Cardiac muscle cell (in vitro differentiated cells and primary cell): ENCODE measurements around the gene ZBED1. TPM values are rescaled to one million over a fixed set of nuclear protein-coding genes. Genes with fewer than 3 reads are reported as not detected.
A peak's percentile ranks its signal among the peaks of the same experiment; 100 is the strongest.

ENCODE experiments used
- DNase-seq, 2 donors: peaks; one replicate each; pipeline versions ENCODE4 v3.0.0 to v3.0.0-alpha.2; 2010 to 2017; ENCODE audit warnings: low read depth in 1 of 2, low spot score in 1 of 2
- H3K27ac ChIP-seq: fragments of 200-600 bp; sonication (generic); 2 replicates; pipeline ENCODE4 v1.5.1; 2016
- H3K27me3 ChIP-seq: fragments of 200-600 bp; sonication (generic); 2 replicates; pipeline ENCODE4 v1.6.0; 2016; ENCODE audit warnings: control low read depth
- H3K36me3 ChIP-seq: fragments of 200-600 bp; sonication (generic); 2 replicates; pipeline ENCODE4 v1.5.1; 2016; ENCODE audit warnings: control low read depth
- H3K4me1 ChIP-seq: fragments of 200-600 bp; sonication (generic); 2 replicates; pipeline ENCODE4 v1.8.1; 2017; ENCODE audit warnings: low read depth, mild to moderate bottlenecking, mixed run types
- H3K4me3 ChIP-seq: fragments of 200-600 bp; sonication (generic); 2 replicates; pipeline ENCODE4 v1.5.1; 2016; ENCODE audit warnings: mild to moderate bottlenecking
- H3K9me3 ChIP-seq: fragments of 200-600 bp; sonication (generic); 2 replicates; pipeline ENCODE4 v1.5.1; 2017; ENCODE audit warnings: low read depth, mild to moderate bottlenecking, control low read depth
- CTCF ChIP-seq: IDR thresholded peaks from 2 replicates; pipeline ENCODE4 v1.5.1; 2012; ENCODE audit warnings: low read depth, mild to moderate bottlenecking, low read length
- polyA plus RNA-seq: library from polyadenylated mRNA; unstranded; fragments of >200 nt; fragmentation: Nextera tagmentation; extraction: Ambion mirVana; gene quantifications from 2 replicates; pipeline ENCODE4 v1.2.1, GENCODE V29; 2016
- total RNA-seq: library from RNA; depleted of rRNA; stranded (reverse); fragments of >200 nt; gene quantifications from 2 replicates; pipeline ENCODE4 v1.2.3, GENCODE V29; 2016

ZBED1 gene
- total and polyA plus RNA-seq, 2 experiments from 2014 or later = 21.0 to 32.3 TPM

DNA sequence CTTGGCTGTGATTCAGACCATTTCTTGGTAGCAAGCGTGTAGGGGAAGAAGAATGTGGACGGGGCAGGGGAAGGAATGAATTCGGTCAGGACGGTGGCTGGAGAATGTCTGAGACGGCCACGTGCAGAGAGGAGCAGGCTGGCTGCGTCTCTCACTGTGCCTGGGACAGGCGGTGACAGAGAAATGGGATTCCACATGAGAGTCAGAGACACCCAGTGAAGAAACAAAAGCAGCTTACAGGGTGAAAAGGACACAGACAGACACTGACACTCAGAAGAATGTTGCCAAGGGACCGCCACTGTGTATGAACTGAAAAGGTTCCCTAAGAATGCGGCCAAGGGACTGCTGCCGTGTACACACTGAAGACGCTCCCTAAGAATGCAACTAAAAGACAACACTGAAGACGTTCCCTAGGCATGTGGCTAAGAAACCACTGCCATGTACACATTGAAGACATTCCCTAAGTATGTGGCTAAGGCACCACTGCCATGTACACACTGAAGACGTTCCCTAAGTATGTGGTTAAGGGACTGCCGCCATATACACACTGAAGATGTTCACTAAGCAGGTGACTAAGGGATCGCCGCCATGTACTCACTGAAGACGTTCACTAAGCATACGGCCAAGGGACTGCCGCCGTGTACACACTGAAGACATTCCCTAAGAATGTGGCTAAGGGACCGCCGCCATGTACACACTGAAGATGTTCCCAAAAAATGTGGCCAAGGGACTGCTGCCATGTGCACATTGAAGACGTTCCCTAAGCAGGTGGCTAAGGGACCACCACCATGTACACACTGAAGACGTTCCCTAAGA, 49.1 kb downstream of the ZBED1 start:
- Histone ChIP-seq H3K27ac (peak overlapping the region; percentile 54), H3K4me3 (no peak overlapping the region), H3K9me3 (no peaks in the 10 kb centered on the region), H3K36me3 (no peaks in the 10 kb centered on the region), H3K4me1 (no peaks in the 10 kb centered on the region), H3K27me3 (no peaks in the 10 kb centered on the region)
- no peak for TF ChIP-seq CTCF
- peak in 1 of 2 donors; percentile 58 for DNase-seq

DNA sequence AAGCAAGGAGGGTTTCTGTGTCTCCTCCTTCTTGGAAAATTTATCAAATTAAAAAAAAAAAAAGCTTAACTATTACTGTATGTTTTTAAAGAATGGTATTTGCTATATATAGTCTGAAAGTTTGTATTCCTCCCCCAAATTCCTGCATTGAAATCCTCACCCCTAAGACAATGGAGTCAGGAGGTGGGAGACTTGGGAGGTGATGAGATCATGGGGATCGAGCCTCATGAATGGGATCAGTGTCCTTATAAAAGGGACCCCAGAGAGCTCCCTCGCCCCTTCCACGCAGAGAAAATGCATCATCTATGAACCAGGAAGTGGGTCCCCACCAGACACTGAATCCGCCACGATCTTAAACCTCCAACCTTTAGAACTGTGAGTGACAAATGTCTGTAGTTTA, 50.1 kb downstream of the ZBED1 start:
- H3K27ac ChIP-seq = no peak overlapping the region
- DNase-seq = no peak
- no peaks in the 10 kb centered on the region for H3K36me3 ChIP-seq
- H3K9me3 ChIP-seq = no peaks in the 10 kb centered on the region
- H3K4me1 ChIP-seq = no peaks in the 10 kb centered on the region
- TF ChIP-seq CTCF = no peak
- no peak overlapping the region for H3K4me3 ChIP-seq
- no peaks in the 10 kb centered on the region for H3K27me3 ChIP-seq

DNA sequence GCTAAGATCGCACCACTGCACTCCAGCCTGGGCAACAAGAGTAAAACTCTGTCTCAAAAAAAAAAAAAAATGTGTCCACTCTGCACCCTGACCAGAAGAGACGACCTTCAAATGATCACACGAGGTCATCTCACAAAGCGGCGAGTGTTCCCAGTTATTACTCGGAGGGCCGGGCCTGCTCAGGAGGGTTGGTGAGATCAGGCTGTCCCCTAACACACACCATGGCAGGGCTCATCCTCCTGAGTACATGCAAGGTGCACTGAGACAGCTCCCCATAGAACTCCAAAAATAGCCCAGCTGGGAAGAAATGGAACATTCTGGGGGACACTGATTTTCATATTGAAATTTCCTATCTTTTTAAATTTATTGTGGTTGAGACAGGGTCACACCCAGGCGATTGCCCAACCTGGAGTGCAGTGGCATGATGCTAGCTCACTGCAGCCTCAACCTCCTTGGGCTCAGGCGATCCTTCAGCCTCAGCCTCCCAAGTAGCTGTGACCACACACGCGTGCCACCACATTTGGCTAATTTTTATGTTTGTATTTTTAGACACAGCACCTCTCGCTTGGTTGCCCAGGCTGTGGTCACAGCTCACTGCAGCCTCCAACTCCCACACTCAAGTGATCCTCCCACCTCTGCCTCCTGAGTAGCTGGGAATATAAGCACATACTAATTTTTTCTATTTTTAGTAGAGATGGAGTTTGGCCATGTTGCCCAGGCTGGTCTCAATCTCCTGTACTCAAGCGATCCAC, 51.5 kb downstream of the ZBED1 start:
- no peaks in the 10 kb centered on the region for H3K27me3 ChIP-seq

GRCh38 chrX:2447484-2447883, 53.3 kb downstream of the ZBED1 start:
- H3K9me3 ChIP-seq = no peaks in the 10 kb centered on the region
- TF ChIP-seq CTCF = no peak
- DNase-seq = no peak
- H3K36me3 ChIP-seq = no peaks in the 10 kb centered on the region
- H3K27me3 ChIP-seq = no peaks in the 10 kb centered on the region
- H3K4me3 ChIP-seq = no peak overlapping the region
- no peak overlapping the region for H3K27ac ChIP-seq
- no peaks in the 10 kb centered on the region for H3K4me1 ChIP-seq

More for the DNA sequence above, 51.5 kb downstream of the ZBED1 start:
- Histone ChIP-seq H3K36me3 (no peaks in the 10 kb centered on the region), H3K4me1 (no peaks in the 10 kb centered on the region), H3K27ac (no peak overlapping the region), H3K9me3 (no peaks in the 10 kb centered on the region), H3K4me3 (no peak overlapping the region)
- TF ChIP-seq CTCF = no peak
- no peak for DNase-seq

DNA sequence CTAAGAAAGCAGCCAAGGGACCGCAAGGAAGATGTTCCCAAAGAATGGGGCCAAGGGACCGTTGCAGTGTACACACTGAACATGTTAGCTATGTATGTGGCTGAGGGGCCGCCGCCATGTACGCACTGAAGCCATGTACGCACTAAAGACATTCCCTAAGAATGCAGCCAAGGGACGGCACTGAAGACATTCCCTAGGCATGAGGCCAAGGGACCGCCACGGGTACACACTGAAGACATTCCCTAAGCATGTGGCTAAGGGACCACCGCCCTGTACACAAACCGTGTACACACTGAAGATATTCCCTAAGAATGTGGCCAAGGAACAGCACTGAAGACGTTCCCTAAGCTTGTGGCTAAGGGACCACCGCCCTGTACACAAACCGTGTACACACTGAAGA, 54.0 kb downstream of the ZBED1 start:
- Histone ChIP-seq H3K27me3 (no peaks in the 10 kb centered on the region), H3K27ac (no peak overlapping the region), H3K4me3 (no peak overlapping the region), H3K9me3 (no peaks in the 10 kb centered on the region), H3K4me1 (no peaks in the 10 kb centered on the region), H3K36me3 (no peaks in the 10 kb centered on the region)
- DNase-seq = no peak
- TF ChIP-seq CTCF = no peak
